AG09319 (cell line): Measurements from ENCODE around the gene PLEK.

Source experiments
- DNase-seq: peaks from one replicate; pipeline ENCODE4 v3.0.0-alpha.2; 2010; ENCODE audit warnings: low read depth; ENCODE audit errors: extremely low read depth
- TF ChIP-seq, protein P1 (sequence below): IDR thresholded peaks from 2 replicates; pipeline ENCODE4 v1.5.1; 2011; ENCODE audit warnings: low read depth, mild to moderate bottlenecking, inconsistent platforms, low read length, moderate library complexity

PLEK gene

GRCh38 chr2:68417926-68418325, 52.8 kb downstream of the PLEK start:
- TF ChIP-seq, protein P1, sequence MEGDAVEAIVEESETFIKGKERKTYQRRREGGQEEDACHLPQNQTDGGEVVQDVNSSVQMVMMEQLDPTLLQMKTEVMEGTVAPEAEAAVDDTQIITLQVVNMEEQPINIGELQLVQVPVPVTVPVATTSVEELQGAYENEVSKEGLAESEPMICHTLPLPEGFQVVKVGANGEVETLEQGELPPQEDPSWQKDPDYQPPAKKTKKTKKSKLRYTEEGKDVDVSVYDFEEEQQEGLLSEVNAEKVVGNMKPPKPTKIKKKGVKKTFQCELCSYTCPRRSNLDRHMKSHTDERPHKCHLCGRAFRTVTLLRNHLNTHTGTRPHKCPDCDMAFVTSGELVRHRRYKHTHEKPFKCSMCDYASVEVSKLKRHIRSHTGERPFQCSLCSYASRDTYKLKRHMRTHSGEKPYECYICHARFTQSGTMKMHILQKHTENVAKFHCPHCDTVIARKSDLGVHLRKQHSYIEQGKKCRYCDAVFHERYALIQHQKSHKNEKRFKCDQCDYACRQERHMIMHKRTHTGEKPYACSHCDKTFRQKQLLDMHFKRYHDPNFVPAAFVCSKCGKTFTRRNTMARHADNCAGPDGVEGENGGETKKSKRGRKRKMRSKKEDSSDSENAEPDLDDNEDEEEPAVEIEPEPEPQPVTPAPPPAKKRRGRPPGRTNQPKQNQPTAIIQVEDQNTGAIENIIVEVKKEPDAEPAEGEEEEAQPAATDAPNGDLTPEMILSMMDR: no peak
- no peak for DNase-seq

DNA sequence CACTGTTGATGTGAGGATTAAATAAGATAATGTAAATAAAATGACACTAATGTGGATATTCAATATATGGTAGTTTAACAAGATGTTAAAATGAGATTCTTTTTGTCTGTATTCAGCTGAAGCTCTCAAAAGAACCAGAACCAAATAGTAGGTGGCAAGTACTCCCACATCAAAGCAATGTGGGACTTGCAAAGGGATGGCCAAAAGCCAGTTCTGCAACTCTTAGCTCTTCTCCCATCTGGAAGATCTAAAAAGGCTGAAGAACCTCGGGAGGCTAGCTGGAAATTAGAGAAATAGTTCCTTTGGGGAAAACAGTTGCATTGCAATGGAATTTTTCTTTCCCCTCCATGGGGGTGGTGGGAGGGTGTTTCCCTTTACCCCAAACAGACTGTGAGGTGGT, 53.3 kb downstream of the PLEK start:
- TF ChIP-seq, protein P1: no peak
- no peak for DNase-seq

DNA sequence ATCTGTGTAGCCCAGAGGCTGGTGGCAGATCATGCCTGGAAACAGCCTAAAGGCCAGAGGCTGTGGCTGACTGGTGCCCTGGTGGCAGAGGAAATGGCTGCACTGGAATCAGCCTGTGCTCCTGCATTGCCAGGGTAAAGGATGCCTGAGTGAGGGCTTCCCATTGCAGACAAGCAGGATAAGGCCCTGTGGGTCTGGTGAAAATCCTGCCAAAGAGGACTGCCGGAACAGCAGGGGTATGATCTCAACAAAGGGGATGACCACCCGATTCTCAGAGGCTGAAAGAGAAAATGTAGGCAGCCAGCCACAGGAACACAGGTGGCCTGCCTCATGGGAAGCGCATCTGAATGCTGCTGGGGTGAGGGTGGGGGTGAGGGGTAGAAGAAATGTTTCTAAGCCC, 53.8 kb downstream of the PLEK start:
- TF ChIP-seq, protein P1: no peak
- no peak for DNase-seq

- no peak for DNase-seq
- TF ChIP-seq, protein P1: no peak
Observed at GRCh38 chr2:68420254-68420910, 55.3 kb downstream of the PLEK start.

- TF ChIP-seq, protein P1: no peak
- DNase-seq: no peak
Observed at GRCh38 chr2:68423966-68424650, 59.0 kb downstream of the PLEK start.

GRCh38 chr2:68425503-68425902, 60.4 kb downstream of the PLEK start:
- DNase-seq: no peak
- TF ChIP-seq, protein P1: no peak

GRCh38 chr2:68426446-68426845, 61.4 kb downstream of the PLEK start:
- TF ChIP-seq, protein P1: no peak

More at GRCh38 chr2:68426446-68426845, 61.4 kb downstream of the PLEK start:
- DNase-seq: no peak
